Measurements from ENCODE around the gene ECEL1.
"Not testable (repeated sequence)": the region's sequence is repeated elsewhere in the genome, so short reads cannot be mapped to it uniquely, and the experiment has no call there.

ECEL1 gene

DNA sequence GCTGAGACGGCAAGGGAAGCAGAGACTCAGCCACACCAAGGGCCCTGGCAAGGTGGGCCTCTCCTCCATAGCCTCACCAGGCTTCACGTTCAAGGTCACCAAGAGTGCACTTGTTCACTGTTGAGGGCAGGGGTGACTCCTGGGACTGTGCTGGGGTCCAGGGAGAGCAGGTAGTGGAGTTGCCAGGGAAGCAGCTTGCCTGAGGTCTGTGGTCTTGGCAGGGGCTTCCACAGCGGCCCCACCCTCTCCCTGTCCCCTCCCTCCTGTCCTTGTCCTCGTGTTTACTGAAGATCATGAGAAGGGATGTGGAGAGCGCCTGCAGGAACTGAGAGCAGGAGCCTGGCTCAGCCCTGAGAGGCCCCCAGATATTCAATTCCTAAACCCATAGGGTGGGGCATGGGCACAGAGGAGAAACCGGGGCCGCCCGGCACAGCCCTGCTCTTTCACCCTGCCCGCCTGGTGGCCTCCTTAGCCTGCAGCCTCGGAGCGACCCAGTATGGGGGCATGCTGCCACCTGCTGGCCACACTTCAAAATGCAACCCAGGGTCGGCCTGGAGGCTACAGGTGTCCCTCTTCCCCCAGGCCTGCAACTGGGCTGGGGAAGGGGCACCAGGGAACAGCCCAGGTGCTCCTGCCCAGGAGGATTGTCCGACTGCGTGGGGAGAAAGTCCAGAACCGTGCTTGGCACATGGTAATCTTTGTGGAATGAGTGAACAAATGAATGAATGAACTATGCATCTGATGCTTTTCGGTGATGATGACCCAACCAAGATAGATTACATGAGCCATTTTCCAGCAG is 47.2 kb downstream of the ECEL1 start:
- peak; percentile 77 for DNase-seq

DNA sequence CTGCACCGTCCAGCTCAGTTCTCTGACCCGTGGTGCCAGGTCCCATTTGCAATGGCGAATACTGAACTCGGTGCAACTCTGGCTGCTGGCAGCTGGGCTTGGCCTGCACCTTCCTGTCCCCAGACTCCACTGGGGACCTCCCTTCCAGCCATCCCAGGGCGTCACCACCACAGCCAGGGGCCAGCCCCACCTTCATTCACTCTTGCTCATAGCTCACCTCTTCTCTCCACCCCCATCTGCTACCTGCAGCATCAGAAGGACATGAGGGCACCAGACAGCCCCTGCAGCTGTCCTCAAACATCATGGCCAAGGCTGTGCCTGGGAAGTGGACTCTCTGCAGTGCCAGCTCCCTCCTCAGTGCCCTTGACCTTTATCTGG is 47.9 kb downstream of the ECEL1 start:
- no peak for DNase-seq

DNA sequence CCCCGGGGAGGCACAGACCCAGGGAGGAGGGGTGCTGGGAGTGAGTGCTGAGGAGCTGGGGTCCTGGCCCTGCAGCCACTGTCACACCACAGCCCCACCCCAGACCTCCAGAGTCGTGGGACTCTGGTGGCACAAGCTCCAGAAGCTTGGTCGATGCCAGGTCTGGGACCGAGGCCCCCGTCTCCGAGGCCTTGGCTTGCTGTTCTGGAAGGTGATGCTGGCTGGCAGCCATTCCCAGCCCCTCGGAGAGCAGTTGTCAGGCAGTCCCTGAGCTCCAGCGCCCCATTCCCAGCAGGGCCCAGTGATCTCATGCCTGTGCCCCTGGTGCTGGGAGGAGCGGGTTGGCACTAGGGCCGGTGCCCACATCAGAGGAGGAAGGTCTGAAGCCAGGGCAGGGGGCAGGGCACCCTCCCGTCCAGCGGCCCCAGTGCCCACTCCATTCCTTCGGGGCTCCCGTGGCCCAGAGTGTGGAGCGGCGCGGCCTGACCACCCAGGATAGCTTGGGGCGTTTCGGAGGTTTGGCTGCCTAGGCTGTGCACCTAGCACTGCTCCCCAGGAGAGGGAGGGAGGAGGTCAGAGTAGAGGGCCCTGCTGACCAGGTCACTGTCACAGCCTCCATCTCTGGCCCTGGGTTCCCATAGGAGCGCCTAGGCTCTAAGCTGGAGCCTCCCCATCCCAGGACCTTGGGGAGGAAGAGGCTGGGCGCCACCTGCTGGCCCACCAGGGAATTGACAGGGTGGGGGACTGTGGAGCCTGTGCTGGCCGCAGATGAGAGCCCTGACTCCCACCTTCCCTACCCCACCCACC is 48.5 kb downstream of the ECEL1 start:
- DNase-seq, result no peak

DNA sequence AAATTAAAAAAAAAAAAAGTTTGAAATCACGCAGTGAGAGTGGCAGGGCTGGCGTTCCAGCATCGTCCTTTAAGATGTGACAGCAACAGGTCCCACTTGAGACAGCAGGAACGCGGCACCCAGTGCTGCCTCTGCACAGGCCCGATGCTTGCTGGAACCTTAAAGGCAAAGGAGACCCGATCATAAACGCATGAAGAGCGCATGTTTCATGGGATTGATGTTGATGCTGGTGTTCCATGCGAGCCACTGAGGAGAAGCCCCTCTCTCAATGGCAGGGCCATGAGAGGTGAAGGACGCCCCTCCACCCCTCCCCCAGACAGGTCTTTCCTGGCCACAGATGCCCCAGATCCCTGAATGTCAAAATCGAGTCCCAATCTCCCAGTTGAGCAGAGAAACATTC is 49.5 kb downstream of the ECEL1 start:
- DNase-seq, result no peak

DNA sequence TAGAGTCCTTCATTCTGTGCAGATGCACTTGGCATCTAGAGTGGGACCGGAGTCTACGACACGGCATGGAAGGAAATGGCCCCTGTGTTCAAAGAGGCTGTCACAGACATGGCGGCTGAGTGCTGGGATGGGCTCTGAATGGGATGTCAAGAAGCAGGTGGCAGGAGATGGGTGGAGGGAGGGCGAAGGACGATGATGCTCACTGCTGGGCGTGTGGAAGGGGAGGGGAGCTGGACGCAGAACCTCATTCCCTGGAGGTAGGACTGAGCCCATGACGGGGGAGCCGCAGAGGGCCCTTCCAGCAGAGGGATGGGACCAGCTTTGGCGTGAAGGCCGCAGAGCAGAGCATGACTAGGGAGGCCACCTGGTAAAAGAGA is 50.5 kb downstream of the ECEL1 start:
- no peak for DNase-seq

DNA sequence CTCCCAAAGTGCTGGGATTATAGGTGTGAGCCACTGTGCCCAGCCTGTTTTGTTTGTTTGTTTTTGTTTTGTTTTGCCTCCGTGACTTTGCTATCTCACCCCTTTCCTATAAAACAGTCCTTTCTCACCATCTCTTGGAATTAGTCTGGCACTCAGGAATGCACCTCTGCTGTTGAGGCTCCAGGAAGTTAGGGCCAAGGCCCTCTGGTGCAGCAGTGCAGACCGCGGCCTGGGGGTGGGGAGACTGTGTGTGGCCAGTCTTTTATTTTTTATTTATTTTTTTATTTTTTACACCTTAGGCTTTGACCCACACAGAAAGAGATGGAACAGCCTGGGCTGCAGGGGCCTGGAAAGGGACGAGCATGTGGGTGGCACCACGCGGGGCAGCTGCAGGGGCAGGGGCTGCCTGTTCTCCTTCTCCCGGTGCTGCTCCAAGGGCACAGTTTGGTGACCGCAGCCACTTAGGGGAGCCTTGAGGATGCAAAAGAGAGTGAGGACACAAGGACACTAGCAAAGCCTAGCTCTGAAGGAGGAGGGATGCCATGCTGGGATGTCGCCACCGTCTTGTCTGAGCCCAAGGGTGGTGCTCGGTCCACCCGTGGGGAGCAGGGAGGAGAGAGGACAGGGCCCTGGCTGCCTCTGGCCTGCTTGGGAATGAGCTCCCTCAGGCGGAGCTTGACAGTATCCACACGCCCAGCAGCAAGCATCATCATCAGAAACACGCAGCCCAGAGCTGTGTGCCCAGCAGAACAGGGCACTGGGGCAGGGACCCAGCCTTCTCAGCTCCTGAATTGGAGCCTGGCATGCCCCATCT is 51.0 kb downstream of the ECEL1 start:
- DNase-seq, result no peak

DNA sequence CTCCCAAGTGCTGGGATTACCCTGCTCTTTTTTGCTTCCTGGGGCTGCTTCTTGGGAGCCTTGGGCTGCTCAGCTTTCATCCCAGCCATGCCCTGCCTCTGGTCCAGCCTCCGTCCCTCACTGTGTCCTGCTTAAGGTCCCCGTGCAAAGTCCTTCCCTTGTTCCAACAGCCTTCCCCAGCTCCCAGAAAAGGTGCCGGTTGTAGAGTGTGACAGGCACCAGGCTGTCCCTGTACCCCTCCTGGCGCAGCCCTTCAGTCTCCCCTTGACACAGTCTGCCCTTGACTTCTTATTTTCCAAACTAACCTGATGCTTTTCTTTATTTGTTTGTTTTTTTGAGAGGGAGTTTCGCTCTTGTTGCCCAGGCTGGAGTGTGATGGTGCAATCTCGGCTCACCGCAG is 51.8 kb downstream of the ECEL1 start:
- DNase-seq, result no peak

DNA sequence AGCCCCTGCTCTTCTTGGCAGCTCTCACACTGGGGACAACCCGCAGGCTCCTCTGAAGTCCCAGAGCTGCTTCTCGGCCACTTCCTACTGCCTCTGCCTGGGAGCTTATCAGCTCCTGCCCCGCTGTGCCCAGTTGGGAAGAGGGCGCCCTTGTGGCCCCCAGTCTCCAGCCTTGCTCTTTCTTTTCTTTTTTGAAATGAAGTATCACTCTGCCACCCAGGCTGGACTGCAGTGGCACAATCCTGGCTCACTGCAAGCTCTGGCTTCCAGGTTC is 52.3 kb downstream of the ECEL1 start:
- no peak for DNase-seq

DNA sequence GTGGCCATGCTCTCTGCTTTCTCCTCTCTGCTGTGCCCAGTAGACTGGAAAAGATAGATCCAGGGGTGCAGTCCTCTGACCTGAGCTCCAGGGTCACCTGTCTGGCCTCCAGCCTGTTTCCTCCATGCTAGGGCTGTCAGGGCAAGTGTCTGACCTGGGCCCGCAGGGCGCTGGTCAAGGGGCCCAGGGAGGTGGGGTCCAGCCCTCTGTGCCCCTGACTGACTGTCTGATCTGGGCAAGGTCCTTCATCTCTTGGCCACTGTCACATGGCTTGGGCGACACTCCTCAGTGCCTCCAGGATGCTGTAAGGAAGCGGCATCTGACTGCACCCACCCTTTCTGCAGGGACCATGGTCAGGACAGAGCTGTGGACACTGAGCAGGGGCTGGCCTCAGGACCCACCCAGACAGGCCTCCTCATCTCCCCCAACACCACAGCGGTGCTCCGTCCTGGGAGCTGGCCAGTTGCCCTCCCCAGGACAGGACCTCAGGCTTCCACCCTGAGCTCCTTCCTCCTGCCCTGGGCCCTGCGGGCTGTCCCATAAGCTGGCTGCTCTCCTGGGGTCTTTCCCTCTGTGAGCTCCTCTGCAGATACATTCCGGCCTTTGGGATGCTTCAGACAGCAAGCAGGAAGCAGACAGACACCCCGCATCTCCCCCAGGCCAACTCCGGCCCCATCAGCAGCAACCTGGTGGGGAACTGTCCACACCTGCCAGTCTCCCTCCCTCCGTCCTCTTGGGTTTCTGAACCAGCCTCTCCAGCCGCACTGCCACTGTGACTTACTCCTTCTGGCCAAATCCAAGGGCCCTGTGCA is 52.9 kb downstream of the ECEL1 start:
- DNase-seq, result no peak

DNA sequence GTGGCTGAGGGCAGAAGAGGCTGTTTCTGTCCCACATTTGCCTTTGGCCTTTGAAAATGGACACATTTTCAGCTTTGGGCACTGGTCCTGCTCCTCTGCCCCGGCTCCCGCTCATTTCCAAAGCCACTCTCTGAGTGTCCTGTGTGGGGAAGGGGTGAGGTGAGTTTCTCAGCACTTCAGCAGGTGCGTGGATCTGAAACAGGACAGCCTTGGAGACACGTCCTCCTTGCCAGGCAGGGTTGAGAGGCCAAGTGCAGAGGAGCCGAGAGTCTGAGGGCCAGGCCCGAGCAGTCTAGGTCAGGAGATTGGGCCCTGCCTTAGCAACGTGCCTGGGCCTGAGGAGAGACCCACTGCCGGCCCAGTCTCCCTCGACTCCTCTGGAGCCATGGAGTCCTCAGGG is 53.5 kb downstream of the ECEL1 start:
- DNase-seq, result no peak

DNA sequence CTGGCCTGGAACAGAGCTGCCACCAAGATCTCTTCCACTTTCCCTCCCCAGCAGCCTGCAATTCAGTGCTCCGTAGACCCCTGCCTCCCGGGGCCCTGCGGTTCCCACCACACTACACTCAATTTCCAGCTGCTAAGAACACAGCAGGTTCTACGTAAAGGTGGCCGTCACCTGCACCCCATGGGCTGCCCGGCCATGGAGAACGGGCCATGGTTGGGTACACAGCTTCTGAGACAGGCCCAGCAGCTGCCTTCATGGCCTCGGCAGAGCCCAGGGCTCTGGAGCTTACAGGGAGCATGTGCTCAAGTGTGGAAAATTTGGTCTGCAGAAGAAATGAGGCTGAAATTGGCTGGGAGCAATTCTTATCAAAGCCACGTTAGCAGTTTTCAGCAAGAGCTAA is 54.0 kb downstream of the ECEL1 start:
- DNase-seq, result not testable (repeated sequence)

DNA sequence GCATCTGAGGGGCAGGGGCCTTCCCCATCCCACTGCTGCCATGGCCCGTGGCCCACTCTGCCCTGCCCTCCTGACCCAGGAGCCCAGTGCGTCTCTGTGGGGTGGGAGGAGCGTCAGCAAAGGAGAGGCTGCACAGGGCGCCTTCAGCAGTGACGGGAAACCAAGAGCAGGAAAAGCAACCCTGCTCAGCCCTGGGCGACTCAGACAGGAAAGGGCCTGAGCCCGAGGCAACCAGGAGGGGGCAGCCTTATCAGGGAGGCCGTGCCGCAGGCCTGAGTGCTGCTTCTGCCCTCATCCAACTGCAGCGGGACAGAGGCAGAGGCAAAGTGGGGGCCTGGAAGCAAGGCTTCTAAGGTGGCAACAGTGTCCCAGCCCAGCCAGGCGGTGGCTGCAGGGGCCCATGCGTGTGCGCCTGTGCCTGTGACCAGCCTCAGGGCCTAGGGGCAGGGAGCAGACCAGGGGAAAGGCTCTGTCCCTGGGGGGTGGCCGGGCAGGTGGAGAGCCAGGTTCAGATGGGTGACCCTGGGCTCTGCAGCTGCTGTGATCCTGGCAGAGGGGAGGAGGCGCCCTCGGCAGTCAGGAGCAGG is 54.9 kb downstream of the ECEL1 start:
- no peak for DNase-seq

DNA sequence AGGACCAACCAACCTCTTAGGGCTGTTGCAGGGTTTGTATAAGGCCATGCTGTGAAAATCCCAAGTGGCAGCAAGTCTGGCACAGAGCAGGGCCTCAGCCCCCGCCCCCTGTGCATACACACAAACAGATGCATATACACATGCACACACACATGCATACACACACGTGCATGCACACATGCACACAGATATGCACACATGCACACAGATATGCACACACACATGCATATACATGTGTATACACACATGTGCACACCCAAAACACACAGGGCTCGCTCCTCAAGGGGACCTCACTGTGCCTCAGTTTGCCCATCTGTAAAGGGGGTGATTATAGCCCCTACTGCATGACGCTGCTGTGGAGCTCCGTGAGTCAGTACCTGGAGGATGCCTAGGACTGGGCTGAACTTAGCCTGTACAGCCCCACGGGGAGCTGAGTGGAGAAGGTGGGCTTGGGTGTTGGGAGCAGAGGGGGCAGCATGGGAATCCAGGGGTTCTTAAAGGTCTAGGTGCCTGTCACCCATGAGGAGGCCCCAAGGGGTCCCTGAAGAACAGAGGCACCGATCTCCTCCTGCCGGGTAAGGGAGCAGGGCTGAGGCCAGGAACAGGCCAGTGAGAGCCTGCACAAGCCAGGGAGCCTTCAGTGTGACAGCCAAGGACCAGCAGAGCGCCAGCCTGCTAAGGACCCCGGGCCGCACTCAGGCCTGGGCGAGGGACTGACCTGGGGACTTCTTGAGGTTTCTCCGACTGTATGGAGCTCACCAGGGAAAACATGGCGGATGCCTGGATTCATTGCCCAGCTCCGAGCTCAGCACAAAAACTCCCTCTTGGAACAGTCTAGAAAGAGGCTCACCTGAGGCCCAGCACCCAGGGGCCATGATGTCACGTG is 55.7 kb downstream of the ECEL1 start:
- no peak for DNase-seq

Measured in activated CD4-positive, alpha-beta T cell treated with anti-CD3 and anti-CD28 coated beads for 1 hour (primary cell).